ENCODE results near the gene DTNBP1.

- TF ChIP-seq EZH2phosphoT487 (IDR thresholded peaks at IDR 0.05; ENCODE audit: insufficient read depth, low read depth) (no peak), EZH2 (IDR thresholded peaks at IDR 0.05; ENCODE audit: insufficient read depth, poor library complexity, severe bottlenecking) (no peak)
Measured at GRCh38 chr6:15546591-15546990, 116.2 kb downstream of the DTNBP1 start.

All from GM23248 (cell line).